CD8-positive, alpha-beta memory T cell (primary cell): ENCODE measurements around the gene ERN2. TPM values are rescaled to one million over a fixed set of nuclear protein-coding genes. Genes with fewer than 3 reads are reported as not detected.

Source experiments
- CTCF ChIA-PET: fragments of 350-600 bp; sonication (Branson Sonifier 250); formaldehyde crosslinking; loops from one replicate; lab custom pipeline; 2021; ENCODE audit warnings: antibody characterized with exemption; lab: Charles Lee
- POLR2A ChIA-PET: fragments of 350-600 bp; sonication (Branson Sonifier 250); formaldehyde crosslinking; loops from one replicate; lab custom pipeline; 2021; ENCODE audit warnings: antibody characterized with exemption; lab: Charles Lee
- DNase-seq, 5 donors: peaks; one replicate each; pipeline versions ENCODE4 v3.0.0 to v3.0.0-alpha.2; 2020 to 2022; ENCODE audit warnings: mixed read lengths in 1 of 5
- H3K27ac ChIP-seq: one replicate; pipeline ENCODE4 v1.7.0; 2013; ENCODE audit warnings: low read depth, mild to moderate bottlenecking, low read length, moderate library complexity
- H3K27me3 ChIP-seq: 2 replicates; pipeline ENCODE4 v1.7.0; 2013; ENCODE audit warnings: low read length, mild to moderate bottlenecking; ENCODE audit not compliant: insufficient read depth, poor library complexity, severe bottlenecking
- H3K36me3 ChIP-seq: 2 replicates; pipeline ENCODE4 v1.7.0; 2013; ENCODE audit warnings: mild to moderate bottlenecking, low read length, moderate library complexity; ENCODE audit not compliant: insufficient read depth
- H3K4me1 ChIP-seq: 2 replicates; pipeline ENCODE4 v1.7.0; 2013; ENCODE audit warnings: mild to moderate bottlenecking, low read length, moderate library complexity; ENCODE audit not compliant: insufficient read depth
- H3K4me3 ChIP-seq: 2 replicates; pipeline ENCODE4 v1.7.0; 2013; ENCODE audit warnings: mild to moderate bottlenecking, low read length
- H3K9me3 ChIP-seq: 2 replicates; pipeline ENCODE4 v1.7.0; 2013; ENCODE audit warnings: mild to moderate bottlenecking, low read length
- H3K27ac Mint-ChIP-seq, 8 donors: one replicate each; pipeline ENCODE4 v1.8.0; 2020 to 2021; ENCODE audit warnings: mixed read lengths in 8 of 8, mild to moderate bottlenecking in 6 of 8, inconsistent platforms in 3 of 8, moderate library complexity in 3 of 8
- H3K27me3 Mint-ChIP-seq, 2 donors: one replicate each; pipeline ENCODE4 v1.8.0; 2020 to 2021; ENCODE audit warnings: mixed read lengths in 2 of 2, mild to moderate bottlenecking in 1 of 2, moderate library complexity in 1 of 2
- H3K36me3 Mint-ChIP-seq, 3 donors: one replicate each; pipeline ENCODE4 v1.8.0; 2020 to 2021; ENCODE audit warnings: mixed read lengths in 3 of 3, inconsistent platforms in 1 of 3, mild to moderate bottlenecking in 1 of 3
- H3K4me1 Mint-ChIP-seq, 3 donors: one replicate each; pipeline ENCODE4 v1.8.0; 2020 to 2021; ENCODE audit warnings: mixed read lengths in 3 of 3, inconsistent platforms in 1 of 3, mild to moderate bottlenecking in 1 of 3
- H3K4me3 Mint-ChIP-seq, 7 donors: one replicate each; pipeline ENCODE4 v1.8.0; 2020 to 2021; ENCODE audit warnings: mixed read lengths in 7 of 7, mild to moderate bottlenecking in 6 of 7, moderate library complexity in 4 of 7, inconsistent platforms in 2 of 7
- H3K9me3 Mint-ChIP-seq, 5 donors: one replicate each; pipeline ENCODE4 v1.8.0; 2020 to 2022; ENCODE audit warnings: mixed read lengths in 5 of 5, mild to moderate bottlenecking in 3 of 5, moderate library complexity in 2 of 5, inconsistent platforms in 1 of 5
- polyA plus RNA-seq: library from polyadenylated mRNA; unstranded; fragments of 300-500 nt; fragmentation: Illumina TruSeq; gene quantifications from one replicate; pipeline ENCODE4 v1.2.3, GENCODE V29; 2021
- total RNA-seq, 2 experiments: library from RNA; stranded (reverse); gene quantifications; one replicate each; pipeline ENCODE4 v1.2.3, GENCODE V29; 2021

ERN2 gene
- total and polyA plus RNA-seq, 3 experiments from 2014 or later, result not detected

DNA sequence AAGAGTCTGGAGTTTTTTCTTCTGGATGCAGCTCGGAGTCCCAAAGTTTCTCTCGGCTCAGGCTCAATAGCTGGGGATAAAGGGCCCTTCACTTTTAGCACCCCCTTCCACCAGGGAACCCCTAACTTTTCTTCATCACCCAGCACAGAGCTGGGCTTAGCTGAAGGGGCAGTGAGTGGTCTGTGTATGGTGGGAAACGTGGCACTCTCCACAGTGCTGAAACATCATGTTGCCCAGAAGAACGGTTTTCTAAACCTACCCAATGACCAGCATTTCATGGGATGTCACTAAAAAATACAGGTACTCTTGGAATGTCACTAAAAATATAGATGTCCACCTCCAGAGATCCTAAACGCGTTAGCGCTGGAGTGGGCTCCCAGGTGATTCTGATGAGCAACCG is 12.0 kb downstream of the ERN2 start:
- CTCF ChIA-PET, result no interaction called here

DNA sequence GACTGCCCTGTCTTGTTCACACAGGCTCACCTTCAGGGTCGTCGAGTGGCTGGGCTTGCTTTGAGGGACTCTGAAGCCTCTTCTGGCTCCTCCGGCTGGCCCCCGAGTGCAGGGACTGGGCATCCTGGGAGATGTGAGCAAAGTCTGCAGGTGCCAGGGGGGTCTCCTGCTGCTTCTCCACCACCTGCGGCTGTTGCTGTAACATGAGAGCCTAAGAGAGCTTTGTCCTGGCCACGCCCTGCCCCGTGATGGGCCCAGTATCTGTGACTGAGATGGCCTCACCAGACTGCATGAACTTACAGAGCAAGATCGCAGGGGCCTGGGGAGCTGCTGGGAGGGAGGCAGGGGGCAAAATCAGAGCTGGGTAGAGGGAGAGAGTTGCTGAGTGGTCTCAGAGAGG is 12.5 kb downstream of the ERN2 start:
- ChIA-PET POLR2A (no interaction called here), CTCF (no interaction called here)
- Histone ChIP-seq H3K27me3 (no peaks in the 10 kb centered on the region), H3K4me1 (peaks cover 10% of the 10 kb centered on the region), H3K27ac (no peak overlapping the region), H3K4me3 (no peak overlapping the region), H3K36me3 (no peaks in the 10 kb centered on the region), H3K9me3 (no peaks in the 10 kb centered on the region)
- peaks cover 0 to 12% (median 3%) of the 10 kb centered on the region in 3 donors for H3K36me3 Mint-ChIP-seq
- DNase-seq, result no peak
- peak overlapping the region in 1 of 8 donors; percentile 69 for H3K27ac Mint-ChIP-seq
- peaks cover 11 to 17% (median 14%) of the 10 kb centered on the region in 3 donors for H3K4me1 Mint-ChIP-seq
- no peak overlapping the region for H3K4me3 Mint-ChIP-seq
- H3K27me3 Mint-ChIP-seq, result peaks cover 13 to 18% of the 10 kb centered on the region in 2 donors
- peaks cover 0 to 12% (median 7%) of the 10 kb centered on the region in 5 donors for H3K9me3 Mint-ChIP-seq

More for the DNA sequence above, 12.0 kb downstream of the ERN2 start:
- H3K27me3 ChIP-seq, result no peaks in the 10 kb centered on the region
- H3K36me3 ChIP-seq, result no peaks in the 10 kb centered on the region
- Mint-ChIP-seq H3K4me1 (peaks cover 11 to 17% (median 14%) of the 10 kb centered on the region in 3 donors), H3K27me3 (peaks cover 13 to 23% of the 10 kb centered on the region in 2 donors), H3K9me3 (peaks cover 0 to 12% (median 7%) of the 10 kb centered on the region in 5 donors), H3K4me3 (no peak overlapping the region), H3K36me3 (peaks cover 0 to 16% (median 3%) of the 10 kb centered on the region in 3 donors), H3K27ac (no peak overlapping the region)
- POLR2A ChIA-PET, result no interaction called here
- no peaks in the 10 kb centered on the region for H3K9me3 ChIP-seq
- no peak for DNase-seq
- H3K27ac ChIP-seq, result no peak overlapping the region
- H3K4me3 ChIP-seq, result no peak overlapping the region
- peaks cover 10% of the 10 kb centered on the region for H3K4me1 ChIP-seq

DNA sequence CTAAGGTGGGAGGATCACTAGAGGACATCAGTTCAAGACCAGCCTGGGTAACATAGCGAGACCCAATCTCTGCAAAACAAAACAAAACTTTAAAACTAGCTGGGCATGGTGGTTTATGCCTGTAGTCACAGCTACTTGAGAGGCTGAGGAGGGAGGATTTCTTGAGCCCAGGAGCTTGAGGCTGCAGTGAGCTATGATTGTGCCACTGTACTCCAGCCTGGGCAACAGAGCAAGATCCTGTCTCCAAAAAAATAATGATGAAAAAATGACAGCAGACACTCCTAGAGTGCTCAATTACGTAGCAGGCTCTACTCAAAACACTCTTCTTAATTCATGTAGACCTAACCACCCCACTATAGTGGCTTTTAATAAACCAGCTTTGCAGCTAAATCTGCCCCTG is 12.9 kb downstream of the ERN2 start:
- Mint-ChIP-seq H3K27me3 (peaks cover 11 to 13% of the 10 kb centered on the region in 2 donors), H3K4me3 (no peak overlapping the region), H3K9me3 (peaks cover 0 to 12% (median 7%) of the 10 kb centered on the region in 5 donors), H3K4me1 (peaks cover 11 to 17% (median 14%) of the 10 kb centered on the region in 3 donors), H3K36me3 (peaks cover 0 to 12% (median 3%) of the 10 kb centered on the region in 3 donors), H3K27ac (peak overlapping the region in 2 of 8 donors; percentile 12 to 69)
- H3K27ac ChIP-seq, result no peak overlapping the region
- no peaks in the 10 kb centered on the region for H3K36me3 ChIP-seq
- no peaks in the 10 kb centered on the region for H3K27me3 ChIP-seq
- CTCF ChIA-PET, result no interaction called here
- DNase-seq, result no peak
- no peaks in the 10 kb centered on the region for H3K9me3 ChIP-seq
- POLR2A ChIA-PET, result no interaction called here
- no peak overlapping the region for H3K4me3 ChIP-seq
- H3K4me1 ChIP-seq, result peaks cover 10% of the 10 kb centered on the region

DNA sequence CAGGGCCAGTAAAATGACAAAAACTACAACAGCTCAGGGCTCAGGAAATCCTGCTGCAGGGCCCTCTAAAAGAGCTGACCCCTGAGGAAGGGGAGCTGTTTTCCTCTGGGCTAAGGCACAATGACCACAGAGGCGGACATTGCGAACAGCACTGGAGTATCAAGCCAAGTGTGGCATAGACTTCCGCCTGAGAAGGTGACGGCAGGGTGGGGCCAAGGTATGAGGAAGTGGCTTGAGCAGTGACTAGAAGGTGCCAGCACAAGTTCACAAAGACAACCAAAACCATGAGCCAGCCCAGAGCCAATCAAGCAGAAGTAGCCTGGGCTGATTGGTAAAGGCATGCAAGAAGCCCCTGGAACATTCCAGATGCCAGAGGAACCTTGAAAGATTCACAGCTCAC is 13.9 kb downstream of the ERN2 start:
- H3K4me1 Mint-ChIP-seq, result peaks cover 11 to 23% (median 14%) of the 10 kb centered on the region in 3 donors
- H3K9me3 Mint-ChIP-seq, result peaks cover 0 to 12% (median 7%) of the 10 kb centered on the region in 5 donors
- no peaks in the 10 kb centered on the region for H3K36me3 ChIP-seq
- H3K27ac ChIP-seq, result no peak overlapping the region
- no peaks in the 10 kb centered on the region for H3K9me3 ChIP-seq
- no peak overlapping the region for H3K4me3 ChIP-seq
- ChIA-PET CTCF (no interaction called here), POLR2A (no interaction called here)
- peaks cover 10% of the 10 kb centered on the region for H3K4me1 ChIP-seq
- DNase-seq, result no peak
- peaks cover 7 to 8% of the 10 kb centered on the region in 2 donors for H3K27me3 Mint-ChIP-seq
- peak overlapping the region; percentile 16 to 89 (median 61) for H3K27ac Mint-ChIP-seq
- peak overlapping the region in 6 of 7 donors; percentile 16 to 83 (median 51) for H3K4me3 Mint-ChIP-seq
- H3K36me3 Mint-ChIP-seq, result peaks cover 0 to 12% (median 3%) of the 10 kb centered on the region in 3 donors
- no peaks in the 10 kb centered on the region for H3K27me3 ChIP-seq

DNA sequence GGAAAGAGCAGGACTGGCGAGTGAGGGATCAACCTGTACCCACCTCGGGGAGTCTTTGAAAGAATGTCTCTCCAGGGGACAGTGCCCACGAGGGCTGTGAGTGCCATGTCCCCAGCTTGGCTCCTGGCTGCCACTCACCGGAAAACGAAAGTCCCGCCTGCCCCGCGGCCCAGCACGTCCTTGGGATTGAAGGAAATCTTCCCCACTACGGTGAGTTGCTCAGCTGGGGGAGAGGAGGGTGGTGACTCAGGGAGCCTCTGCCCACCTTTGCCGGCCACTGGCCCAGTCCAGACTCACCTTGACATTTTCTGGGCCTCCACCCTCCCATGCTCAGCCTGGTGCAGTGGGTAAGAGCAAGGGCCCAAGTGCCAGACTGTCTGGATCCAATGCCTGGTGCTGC is 17.3 kb downstream of the ERN2 start:
- Histone ChIP-seq H3K27ac (no peak overlapping the region), H3K9me3 (no peaks in the 10 kb centered on the region)

DNA sequence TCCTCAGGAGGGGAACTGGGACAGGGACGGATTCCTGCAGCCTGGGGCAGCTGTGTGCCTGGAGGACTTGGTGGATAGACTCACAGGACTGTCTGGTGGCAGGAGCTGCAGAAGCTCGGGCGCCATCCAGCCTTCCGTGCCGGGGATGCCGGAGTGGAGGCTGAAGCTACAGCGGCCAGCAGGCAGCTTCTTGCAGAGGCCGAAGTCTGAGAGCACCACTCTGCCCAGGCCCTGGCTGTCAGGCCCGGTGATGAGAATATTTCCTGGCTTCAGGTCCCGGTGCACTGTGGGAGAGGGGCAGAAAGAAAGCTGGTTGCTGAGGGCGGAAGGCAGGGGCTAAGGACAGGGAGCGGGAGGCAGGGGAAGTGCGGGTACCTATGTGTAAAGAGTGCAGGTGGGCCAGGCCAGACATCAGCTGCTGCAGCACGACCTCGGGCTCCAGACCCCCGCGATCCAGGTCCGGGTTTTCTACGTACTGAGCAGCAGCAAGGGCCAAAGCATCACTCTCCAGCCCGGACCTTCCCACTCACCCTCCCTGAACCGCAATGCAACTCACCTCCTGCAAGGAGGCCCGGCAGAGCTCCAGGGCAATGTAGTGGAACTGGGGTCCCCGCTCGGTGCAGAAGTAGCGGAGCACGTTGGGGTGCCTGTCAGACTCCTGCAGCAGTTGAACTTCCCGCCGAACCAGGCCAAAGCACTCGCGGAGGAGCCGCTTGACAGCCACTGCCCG is 18.2 kb downstream of the ERN2 start:
- H3K4me1 Mint-ChIP-seq, result peaks cover 11 to 22% (median 14%) of the 10 kb centered on the region in 3 donors
- peaks cover 0 to 18% (median 0%) of the 10 kb centered on the region in 3 donors for H3K36me3 Mint-ChIP-seq
- CTCF ChIA-PET, result no interaction called here
- no peak overlapping the region for H3K27ac ChIP-seq
- no peaks in the 10 kb centered on the region for H3K27me3 Mint-ChIP-seq
- no peaks in the 10 kb centered on the region for H3K9me3 ChIP-seq
- H3K27me3 ChIP-seq, result no peaks in the 10 kb centered on the region
- peaks cover 10% of the 10 kb centered on the region for H3K4me1 ChIP-seq
- no peak for DNase-seq
- H3K4me3 ChIP-seq, result no peak overlapping the region
- H3K4me3 Mint-ChIP-seq, result no peak overlapping the region
- no peaks in the 10 kb centered on the region for H3K9me3 Mint-ChIP-seq
- H3K27ac Mint-ChIP-seq, result peak overlapping the region in 4 of 8 donors; percentile 11 to 79 (median 34)
- no peaks in the 10 kb centered on the region for H3K36me3 ChIP-seq
- POLR2A ChIA-PET, result no interaction called here

More for the DNA sequence above, 17.3 kb downstream of the ERN2 start:
- peaks cover 10% of the 10 kb centered on the region for H3K4me1 ChIP-seq
- Mint-ChIP-seq H3K27me3 (peaks cover 0 to 3% of the 10 kb centered on the region in 2 donors), H3K36me3 (peaks cover 0 to 9% (median 0%) of the 10 kb centered on the region in 3 donors), H3K27ac (no peak overlapping the region), H3K4me1 (peaks cover 11 to 23% (median 14%) of the 10 kb centered on the region in 3 donors), H3K4me3 (peak overlapping the region in 1 of 7 donors; percentile 27), H3K9me3 (no peaks in the 10 kb centered on the region)
- ChIA-PET POLR2A (no interaction called here), CTCF (no interaction called here)
- no peaks in the 10 kb centered on the region for H3K36me3 ChIP-seq
- no peak overlapping the region for H3K4me3 ChIP-seq
- no peaks in the 10 kb centered on the region for H3K27me3 ChIP-seq
- DNase-seq, result no peak

DNA sequence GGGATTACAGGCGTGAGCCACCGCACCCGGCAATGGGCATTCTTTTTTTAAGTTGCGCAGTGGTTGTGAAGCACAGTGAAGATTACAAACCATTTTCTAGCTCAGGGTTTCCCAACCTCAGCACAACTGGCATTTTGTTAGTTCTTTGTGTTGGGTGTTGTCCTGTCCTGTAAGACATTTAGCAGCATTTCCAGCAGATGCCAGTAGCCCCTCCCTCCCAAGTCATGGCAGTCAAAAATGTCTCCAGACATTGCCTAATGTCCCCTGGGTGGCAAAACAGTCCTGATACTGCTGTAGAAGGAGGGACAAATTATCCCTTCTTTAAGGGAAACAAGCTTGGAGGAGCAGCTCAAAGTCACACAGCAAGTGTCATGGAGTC is 18.8 kb downstream of the ERN2 start:
- H3K27me3 Mint-ChIP-seq, result no peaks in the 10 kb centered on the region
- Histone ChIP-seq H3K27ac (no peak overlapping the region), H3K36me3 (no peaks in the 10 kb centered on the region), H3K9me3 (no peaks in the 10 kb centered on the region), H3K4me3 (no peak overlapping the region), H3K4me1 (peaks cover 7% of the 10 kb centered on the region), H3K27me3 (no peaks in the 10 kb centered on the region)
- H3K27ac Mint-ChIP-seq, result peak overlapping the region in 2 of 8 donors; percentile 26 to 79
- H3K9me3 Mint-ChIP-seq, result no peaks in the 10 kb centered on the region
- DNase-seq, result no peak
- H3K4me3 Mint-ChIP-seq, result no peak overlapping the region
- H3K36me3 Mint-ChIP-seq, result peaks cover 0 to 24% (median 2%) of the 10 kb centered on the region in 3 donors
- peaks cover 8 to 17% (median 11%) of the 10 kb centered on the region in 3 donors for H3K4me1 Mint-ChIP-seq
- CTCF ChIA-PET, result no interaction called here
- POLR2A ChIA-PET, result no interaction called here

DNA sequence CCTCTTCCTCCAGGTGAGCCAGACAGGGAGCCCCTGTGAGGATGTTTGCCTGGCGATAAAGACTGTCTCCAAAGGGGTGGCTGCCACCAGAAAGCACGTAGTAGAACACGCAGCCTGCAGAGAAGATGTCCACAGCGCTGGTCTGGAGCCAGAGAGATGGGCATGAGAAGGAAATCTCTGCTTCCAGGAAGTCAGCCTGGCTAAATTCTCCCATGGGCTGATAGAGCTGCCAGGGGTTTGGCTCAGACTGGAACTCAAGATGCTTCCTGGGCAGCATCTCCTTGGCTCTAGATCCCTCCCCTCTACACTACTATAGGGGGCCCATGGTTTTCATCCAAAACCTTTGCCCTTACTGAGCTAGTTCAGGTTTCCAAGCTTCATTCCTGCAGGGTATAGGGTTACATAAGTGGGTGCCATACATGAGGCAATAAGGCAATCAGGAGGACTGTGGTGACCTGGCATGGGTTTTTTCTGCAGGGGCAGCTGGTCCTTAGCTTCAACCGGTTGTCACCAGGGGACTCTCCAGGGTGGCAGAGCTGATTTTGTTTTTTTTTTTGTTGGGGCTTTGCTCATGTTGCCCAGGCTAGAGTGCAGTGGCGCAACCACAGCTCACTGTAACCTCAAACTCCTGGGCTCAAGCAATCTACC is 20.7 kb downstream of the ERN2 start:
- POLR2A ChIA-PET, result no interaction called here
- DNase-seq, result no peak

More for the DNA sequence above, 20.7 kb downstream of the ERN2 start:
- no peaks in the 10 kb centered on the region for H3K4me1 ChIP-seq
- no peaks in the 10 kb centered on the region for H3K27me3 Mint-ChIP-seq
- no peak overlapping the region for H3K4me3 ChIP-seq
- no peaks in the 10 kb centered on the region for H3K9me3 Mint-ChIP-seq
- H3K9me3 ChIP-seq, result no peaks in the 10 kb centered on the region
- H3K36me3 ChIP-seq, result peaks cover 7% of the 10 kb centered on the region
- H3K27ac ChIP-seq, result no peak overlapping the region
- H3K36me3 Mint-ChIP-seq, result peaks cover 0 to 43% (median 11%) of the 10 kb centered on the region in 3 donors
- H3K4me3 Mint-ChIP-seq, result no peak overlapping the region
- H3K27ac Mint-ChIP-seq, result no peak overlapping the region
- no peaks in the 10 kb centered on the region for H3K27me3 ChIP-seq
- CTCF ChIA-PET, result no interaction called here
- peaks cover 0 to 6% (median 0%) of the 10 kb centered on the region in 3 donors for H3K4me1 Mint-ChIP-seq
